ENCODE measurements around the gene ALKAL2. TPM values are rescaled to one million over a fixed set of nuclear protein-coding genes. Genes with fewer than 3 reads are reported as not detected.

The ALKAL2 gene
- polyA plus RNA-seq, 1 of the 3 experiments (the other 2 are of a cell fraction) = not detected

- no peak for TF ChIP-seq RFX5 (IDR thresholded peaks at IDR 0.05; ENCODE audit: low read length)
- no peak for TF ChIP-seq YY1 (IDR thresholded peaks at IDR 0.05; ENCODE audit: low read depth)
- no peak for TF ChIP-seq NFIC (IDR thresholded peaks at IDR 0.05; ENCODE audit: borderline replicate concordance)
- TF ChIP-seq MEF2A (IDR thresholded peaks at IDR 0.05; ENCODE audit: borderline replicate concordance, low read depth) = no peak
- no peak for TF ChIP-seq TCF12 (IDR thresholded peaks at IDR 0.05)
- no peak for TF ChIP-seq MXI1 (IDR thresholded peaks at IDR 0.05; ENCODE audit: low read depth, low read length)
- no peak for TF ChIP-seq FOXJ3 (CRISPR knock-in tag; IDR thresholded peaks at IDR 0.05)
- TF ChIP-seq POLR2AphosphoS5 (IDR thresholded peaks at IDR 0.05; ENCODE audit: low read depth, low read length) = no peak
- TF ChIP-seq JUND (IDR thresholded peaks at IDR 0.05) = no peak
- TF ChIP-seq FOXM1 (IDR thresholded peaks at IDR 0.05; ENCODE audit: low read depth) = no peak
- H2AFZ ChIP-seq (ENCODE audit: low read depth) = no peak overlapping the region
- POLR2A ChIA-PET = no interaction called here
Measured at GRCh38 chr2:286774-287392, 1.0 kb downstream of the ALKAL2 start.

GRCh38 chr2:286035-286434 is 1.9 kb downstream of the ALKAL2 start:
- no peak for DNase-seq
- TF ChIP-seq EP300 (IDR thresholded peaks at IDR 0.05; ENCODE audit: borderline replicate concordance in 1 of 2, low read depth in 1 of 2, low read length in 1 of 2) (no peak), FOSL2 (IDR thresholded peaks at IDR 0.05; ENCODE audit: borderline replicate concordance, low read depth) (no peak), RCOR1 (IDR thresholded peaks at IDR 0.05; ENCODE audit: low read length) (no peak), IRF3 (IDR thresholded peaks at IDR 0.05; ENCODE audit: low read depth, low read length) (no peak)
- Histone ChIP-seq H3K4me2 (no peak overlapping the region), H3K4me3 (ENCODE audit: low read depth in 2 of 2, low read length in 1 of 2) (no peak overlapping the region), H3K9me3 (no peaks in the 10 kb centered on the region), H3K9ac (no peak overlapping the region), H3K4me1 (ENCODE audit: control insufficient read depth in 1 of 2, insufficient read depth in 2 of 2, low read depth in 1 of 2, low read length in 1 of 2) (peaks cover 0 to 12% of the 10 kb centered on the region in 2 experiments; a peak in 1 of 4 replicates), H3K27ac (ENCODE audit: low read depth in 2 of 2, low read length in 1 of 2) (no peak overlapping the region), H3K27me3 (ENCODE audit: insufficient read depth) (peaks cover 26% of the 10 kb centered on the region), H3F3A (replicated peaks; ENCODE audit: insufficient read depth) (peaks cover 6% of the 10 kb centered on the region), H2AFZ (ENCODE audit: low read depth) (no peak overlapping the region), H3K79me2 (ENCODE audit: insufficient read depth) (no peaks in the 10 kb centered on the region), H3K9me2 (no peaks in the 10 kb centered on the region), H4K20me1 (ENCODE audit: insufficient read depth) (no peaks in the 10 kb centered on the region), H3K36me3 (replicated peaks in 1 of 2; ENCODE audit: control insufficient read depth in 1 of 2, insufficient read depth in 2 of 2, low read length in 1 of 2) (peaks cover 0 to 22% of the 10 kb centered on the region in 2 experiments)
- ChIA-PET POLR2A (no interaction called here), CTCF (interaction anchor here (0.6 to 6.3 kb wide), 3 partner anchors 25 to 351 kb away, joined by 3 to 24 read pairs (median 5); no protein-coding TSS in a partner anchor)
- WGBS (ENCODE audit: low lambda C conversion rate) = 90% methylated on average over 6 of the region's 6 CpGs

More at GRCh38 chr2:286774-287392, 1.0 kb downstream of the ALKAL2 start:
- H3K27me3 ChIP-seq (ENCODE audit: insufficient read depth) = peaks cover 26% of the 10 kb centered on the region
- CTCF ChIA-PET = interaction anchor here (0.6 to 6.3 kb wide), 8 partner anchors 10 to 350 kb away, joined by 3 to 24 read pairs (median 4); no protein-coding TSS in a partner anchor
- H3K9me2 ChIP-seq = no peaks in the 10 kb centered on the region
- no peak overlapping the region for H3K9ac ChIP-seq
- DNase-seq = peak; percentile 42
- H3K4me1 ChIP-seq (ENCODE audit: control insufficient read depth in 1 of 2, insufficient read depth in 2 of 2, low read depth in 1 of 2, low read length in 1 of 2) = peaks cover 0 to 12% of the 10 kb centered on the region in 2 experiments; a peak in 1 of 4 replicates
- H3K4me2 ChIP-seq = peak overlapping the region; percentile 47; the same call in 1 of the 2 replicates
- H3K4me3 ChIP-seq (ENCODE audit: low read depth in 2 of 2, low read length in 1 of 2) = peak overlapping the region in 1 of 2 experiments; percentile 31; a peak in 1 of 4 replicates
- no peaks in the 10 kb centered on the region for H3K79me2 ChIP-seq (ENCODE audit: insufficient read depth)
- peaks cover 6% of the 10 kb centered on the region for H3F3A ChIP-seq (replicated peaks; ENCODE audit: insufficient read depth)
- WGBS (ENCODE audit: low lambda C conversion rate) = 68% methylated on average over 20 of the region's 20 CpGs
- H3K27ac ChIP-seq (ENCODE audit: low read depth in 2 of 2, low read length in 1 of 2) = no peak overlapping the region
- H4K20me1 ChIP-seq (ENCODE audit: insufficient read depth) = no peaks in the 10 kb centered on the region
- H3K36me3 ChIP-seq (replicated peaks in 1 of 2; ENCODE audit: control insufficient read depth in 1 of 2, insufficient read depth in 2 of 2, low read length in 1 of 2) = peaks cover 0 to 13% of the 10 kb centered on the region in 2 experiments
- H3K9me3 ChIP-seq = no peaks in the 10 kb centered on the region

Measured in SK-N-SH (cell line).